Mesenchymal stem cell (in vitro differentiated cells and primary cell): ENCODE measurements around the gene RGS10. TPM values are rescaled to one million over a fixed set of nuclear protein-coding genes. Genes with fewer than 3 reads are reported as not detected.

Experiments used
- DNase-seq: peaks from one replicate; pipeline ENCODE4 v3.0.0-alpha.2; 2013
- H2AFZ ChIP-seq: one replicate; pipeline ENCODE4 v1.6.1; 2013; ENCODE audit warnings: low read depth, mild to moderate bottlenecking, control low read depth, inconsistent platforms, low read length, moderate library complexity
- H2AK5ac ChIP-seq: 2 replicates; pipeline ENCODE4 v1.6.1; 2013; ENCODE audit warnings: low read length, moderate library complexity, mild to moderate bottlenecking, inconsistent platforms; ENCODE audit not compliant: severe bottlenecking
- H2BK120ac ChIP-seq: one replicate; pipeline ENCODE4 v1.6.1; 2013; ENCODE audit warnings: low read depth, mild to moderate bottlenecking, inconsistent platforms, low read length, moderate library complexity
- H2BK12ac ChIP-seq, 2 experiments: one replicate each; pipeline ENCODE4 v1.6.1; 2013; ENCODE audit warnings: inconsistent platforms in 2 of 2, low read length in 2 of 2, mild to moderate bottlenecking in 2 of 2, moderate library complexity in 2 of 2, control low read depth in 1 of 2
- H2BK15ac ChIP-seq: one replicate; pipeline ENCODE4 v1.6.1; 2013; ENCODE audit warnings: mild to moderate bottlenecking, low read depth, inconsistent platforms; ENCODE audit not compliant: poor library complexity, severe bottlenecking
- H2BK5ac ChIP-seq: 2 replicates; pipeline ENCODE4 v1.6.1; 2013; ENCODE audit warnings: low read depth, mild to moderate bottlenecking, low read length, control low read depth, inconsistent platforms; ENCODE audit not compliant: poor library complexity, severe bottlenecking
- H3K14ac ChIP-seq, 2 experiments: one replicate each; pipeline ENCODE4 v1.6.1; 2013; ENCODE audit warnings: inconsistent platforms in 2 of 2, low read length in 2 of 2, control low read depth in 1 of 2, mild to moderate bottlenecking in 1 of 2, moderate library complexity in 1 of 2
- H3K18ac ChIP-seq, 2 experiments: one replicate each; pipeline ENCODE4 v1.6.1; 2013; ENCODE audit warnings: inconsistent platforms in 2 of 2, low read length in 2 of 2, control low read depth in 1 of 2, low read depth in 1 of 2, mild to moderate bottlenecking in 1 of 2
- H3K23ac ChIP-seq, 2 experiments: one replicate each; pipeline ENCODE4 v1.6.1; 2013; ENCODE audit warnings: inconsistent platforms in 2 of 2, low read length in 2 of 2, mild to moderate bottlenecking in 2 of 2, moderate library complexity in 2 of 2, control low read depth in 1 of 2
- H3K27ac ChIP-seq: 2 replicates; pipeline ENCODE4 v1.5.1; 2013; ENCODE audit warnings: mild to moderate bottlenecking, moderate library complexity, low read length, control low read depth, inconsistent platforms; ENCODE audit not compliant: poor library complexity, severe bottlenecking
- H3K27me3 ChIP-seq, 2 experiments: 2 replicates each; pipeline versions ENCODE4 v1.6.1 to v1.7.0; 2013; ENCODE audit warnings: low read length in 2 of 2, mild to moderate bottlenecking in 2 of 2, moderate library complexity in 2 of 2, control low read depth in 1 of 2, inconsistent platforms in 1 of 2; ENCODE audit not compliant: control insufficient read depth in 1 of 2, insufficient read depth in 1 of 2
- H3K36me3 ChIP-seq, 2 experiments: 2 replicates each; pipeline versions ENCODE4 v1.6.1 to v1.7.0; 2013; ENCODE audit warnings: low read length in 2 of 2, control low read depth in 1 of 2, inconsistent platforms in 1 of 2, low read depth in 1 of 2, mild to moderate bottlenecking in 1 of 2; ENCODE audit not compliant: insufficient read depth in 2 of 2, control insufficient read depth in 1 of 2
- H3K4ac ChIP-seq, 2 experiments: one replicate each; pipeline ENCODE4 v1.6.1; 2013; ENCODE audit warnings: inconsistent platforms in 2 of 2, low read length in 2 of 2, mild to moderate bottlenecking in 2 of 2, moderate library complexity in 2 of 2, control low read depth in 1 of 2, low read depth in 1 of 2
- H3K4me1 ChIP-seq: 2 replicates; pipeline ENCODE4 v1.6.1; 2013; ENCODE audit warnings: low read depth, low read length, control low read depth; ENCODE audit not compliant: control insufficient read depth, insufficient read depth
- H3K4me2 ChIP-seq: 2 replicates; pipeline ENCODE4 v1.6.1; 2013; ENCODE audit warnings: low read length, mild to moderate bottlenecking, inconsistent platforms; ENCODE audit not compliant: poor library complexity, severe bottlenecking
- H3K4me3 ChIP-seq, 2 experiments: 2 replicates each; pipeline versions ENCODE4 v1.5.1 to v1.7.0; 2013; ENCODE audit warnings: low read length in 2 of 2, mild to moderate bottlenecking in 2 of 2, control low read depth in 1 of 2, low read depth in 1 of 2; ENCODE audit not compliant: insufficient read depth in 1 of 2
- H3K79me1 ChIP-seq: replicated peaks from 2 replicates; pipeline ENCODE4 v1.6.1; 2013; ENCODE audit warnings: mild to moderate bottlenecking, control low read depth, low read length, inconsistent platforms; ENCODE audit not compliant: poor library complexity, severe bottlenecking
- H3K9ac ChIP-seq: 2 replicates; pipeline ENCODE4 v1.7.0; 2013; ENCODE audit warnings: mild to moderate bottlenecking, low read length, moderate library complexity
- H3K9me3 ChIP-seq: 2 replicates; pipeline ENCODE4 v1.7.0; 2013; ENCODE audit warnings: mild to moderate bottlenecking, low read length; ENCODE audit not compliant: control insufficient read depth
- H4K8ac ChIP-seq: one replicate; pipeline ENCODE4 v1.6.1; 2013; ENCODE audit warnings: inconsistent platforms, mild to moderate bottlenecking, low read length, moderate library complexity
- H4K91ac ChIP-seq: one replicate; pipeline ENCODE4 v1.6.1; 2013; ENCODE audit warnings: mild to moderate bottlenecking, low read length, inconsistent platforms
- WGBS: methylation state at CpG from one replicate; pipeline ENCODE4 v1.1.7; 2013; ENCODE audit warnings: mixed read lengths; 5-methylcytosine and 5-hydroxymethylcytosine counted together
- polyA plus RNA-seq, 2 experiments: library from polyadenylated mRNA; stranded (reverse); fragments of 200-250 nt; gene quantifications; one replicate each; pipeline ENCODE4 v1.2.3, GENCODE V29; 2013

The RGS10 gene, protein sequence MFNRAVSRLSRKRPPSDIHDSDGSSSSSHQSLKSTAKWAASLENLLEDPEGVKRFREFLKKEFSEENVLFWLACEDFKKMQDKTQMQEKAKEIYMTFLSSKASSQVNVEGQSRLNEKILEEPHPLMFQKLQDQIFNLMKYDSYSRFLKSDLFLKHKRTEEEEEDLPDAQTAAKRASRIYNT
- 310 TPM for polyA plus RNA-seq (2013, experiment 1 of 2)
- polyA plus RNA-seq (2013, experiment 2 of 2): 307 TPM

DNA sequence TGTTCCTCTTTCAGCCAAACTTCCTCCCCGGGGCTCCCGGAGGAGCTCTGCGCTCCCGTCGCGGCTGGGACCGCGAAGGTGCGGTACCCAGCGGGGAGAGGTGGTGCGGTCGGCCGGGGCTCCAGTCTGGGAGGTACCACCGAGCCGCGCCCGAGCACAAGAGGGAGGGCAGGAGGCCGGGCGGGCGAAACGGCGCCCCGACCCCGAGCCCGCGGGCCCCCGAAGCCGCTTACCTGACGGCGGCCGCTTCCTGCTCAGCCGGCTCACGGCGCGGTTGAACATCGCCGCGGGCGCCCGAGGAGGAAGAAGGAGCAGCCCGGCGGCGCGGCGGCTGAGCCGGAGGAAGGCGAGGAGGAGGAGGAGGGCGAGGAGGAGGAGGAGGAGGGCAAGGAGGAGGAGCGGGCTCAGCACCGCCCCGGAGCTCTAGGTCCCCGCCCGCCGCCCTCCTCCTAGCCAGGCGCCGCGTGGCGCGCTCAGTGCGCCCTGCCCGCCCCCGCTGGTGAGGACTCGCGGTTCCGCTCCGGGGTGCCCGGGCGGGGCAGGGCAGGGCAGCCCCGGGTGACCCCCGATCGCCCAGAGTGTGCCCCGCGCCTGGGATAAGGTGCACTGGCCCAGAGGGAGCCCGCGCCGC, at the start of gene RGS10:
Gene RGS10, minus strand, starts transcription at position 363 of the 631 bp plus-strand sequence. Its CDS starts 81 bp downstream, at position 282.
- peaks cover under 1 to 2% of the 10 kb centered on the region in 2 experiments for H3K27me3 ChIP-seq
- H2BK120ac ChIP-seq: peak within 1 kb of the TSS; percentile 89
- DNase-seq: peak; percentile 78
- peaks cover 30% of the 10 kb centered on the region for H3K4me1 ChIP-seq
- H2AK5ac ChIP-seq: no peak within 1 kb of the TSS
- peak within 1 kb of the TSS; percentile 67 for H4K91ac ChIP-seq
- peak within 1 kb of the TSS in 1 of 2 experiments; percentile 93 for H3K23ac ChIP-seq
- peak within 1 kb of the TSS; percentile 62 to 96 for H3K14ac ChIP-seq
- peak within 1 kb of the TSS; percentile 58 to 96 for H3K4ac ChIP-seq
- peaks cover 23% of the 10 kb centered on the region for H3K79me1 ChIP-seq
- peak within 1 kb of the TSS; percentile 85 for H3K9ac ChIP-seq
- H3K4me3 ChIP-seq: peak within 1 kb of the TSS; percentile 80 to 83
- H2AFZ ChIP-seq: peak within 1 kb of the TSS; percentile 59
- H3K18ac ChIP-seq: peak within 1 kb of the TSS; percentile 71 to 78
- no peak within 1 kb of the TSS for H3K27ac ChIP-seq
- no peaks in the 10 kb centered on the region for H3K9me3 ChIP-seq
- H3K4me2 ChIP-seq: peak within 1 kb of the TSS; percentile 98
- H2BK15ac ChIP-seq: no peak within 1 kb of the TSS
- no peak within 1 kb of the TSS for H2BK5ac ChIP-seq
- peak within 1 kb of the TSS; percentile 78 for H4K8ac ChIP-seq
- under 1% methylated on average over 29 of the region's 76 CpGs for WGBS
- no peaks in the 10 kb centered on the region for H3K36me3 ChIP-seq
- H2BK12ac ChIP-seq: peak within 1 kb of the TSS in 1 of 2 experiments; percentile 37

DNA sequence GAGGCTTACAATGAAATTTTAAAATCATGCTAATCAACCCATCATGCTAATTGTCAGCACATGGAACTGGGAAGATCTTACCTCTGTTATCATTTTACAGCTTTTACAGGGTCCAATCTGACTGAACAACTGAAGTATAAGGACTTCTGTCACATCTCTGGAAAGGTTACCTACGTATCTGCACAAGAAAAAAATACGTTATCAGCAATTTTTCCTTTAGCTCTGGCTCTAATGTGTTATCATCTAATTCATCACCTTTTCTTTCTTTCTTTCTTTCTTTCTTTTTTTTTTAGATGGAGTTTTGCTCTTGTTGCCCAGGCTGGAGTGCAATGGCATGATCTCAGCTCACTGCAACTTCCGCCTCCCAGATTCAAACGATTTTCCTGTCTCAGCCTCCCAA, 45.6 kb upstream of the RGS10 start:
- no peak overlapping the region for H2BK15ac ChIP-seq
- H3K27ac ChIP-seq: no peak overlapping the region
- DNase-seq: no peak
- H4K8ac ChIP-seq: no peak overlapping the region
- H2BK5ac ChIP-seq: no peak overlapping the region
- no peaks in the 10 kb centered on the region for H3K27me3 ChIP-seq
- no peak overlapping the region for H3K9ac ChIP-seq
- no peak overlapping the region for H2BK12ac ChIP-seq
- no peak overlapping the region for H2AK5ac ChIP-seq
- no peak overlapping the region for H3K4me3 ChIP-seq
- no peaks in the 10 kb centered on the region for H3K4me1 ChIP-seq
- no peak overlapping the region for H3K23ac ChIP-seq
- no peak overlapping the region for H3K18ac ChIP-seq
- H2AFZ ChIP-seq: no peak overlapping the region
- no peak overlapping the region for H3K14ac ChIP-seq
- H3K4me2 ChIP-seq: no peak overlapping the region
- WGBS: 100% methylated on average over 4 of the region's 4 CpGs
- peaks cover 6 to 52% of the 10 kb centered on the region in 2 experiments for H3K36me3 ChIP-seq
- no peaks in the 10 kb centered on the region for H3K9me3 ChIP-seq
- H3K79me1 ChIP-seq: no peaks in the 10 kb centered on the region
- H3K4ac ChIP-seq: no peak overlapping the region
- no peak overlapping the region for H2BK120ac ChIP-seq
- no peak overlapping the region for H4K91ac ChIP-seq

DNA sequence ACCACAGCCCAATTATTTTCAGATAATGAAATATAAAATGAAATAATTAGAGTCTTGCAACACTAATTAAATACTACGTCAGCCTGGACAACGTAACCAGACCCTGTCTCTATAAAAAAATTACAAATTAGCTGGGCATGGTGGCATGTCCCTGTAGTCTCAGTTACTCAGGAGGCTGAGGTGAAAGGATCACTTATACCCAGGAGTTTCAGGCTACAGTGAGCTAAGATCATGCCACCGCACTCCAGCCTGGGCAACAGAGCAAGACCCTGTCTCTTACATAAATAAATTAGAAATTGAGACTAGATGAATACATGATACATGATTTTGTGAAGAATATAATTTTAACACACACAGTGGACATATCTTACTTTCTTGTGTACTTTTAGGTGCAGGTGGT, 35.8 kb upstream of the RGS10 start:
- Histone ChIP-seq H3K4me3 (no peak overlapping the region), H2AFZ (no peak overlapping the region), H3K9ac (no peak overlapping the region), H2BK5ac (no peak overlapping the region), H3K27ac (no peak overlapping the region), H3K4me2 (no peak overlapping the region), H4K91ac (no peak overlapping the region), H3K14ac (no peak overlapping the region), H2BK15ac (no peak overlapping the region), H3K23ac (no peak overlapping the region), H3K9me3 (no peaks in the 10 kb centered on the region), H3K4ac (no peak overlapping the region), H2BK12ac (no peak overlapping the region), H3K36me3 (peaks cover 10 to 85% of the 10 kb centered on the region in 2 experiments), H3K27me3 (no peaks in the 10 kb centered on the region), H3K18ac (no peak overlapping the region), H4K8ac (no peak overlapping the region), H3K79me1 (peaks cover 7% of the 10 kb centered on the region), H3K4me1 (no peaks in the 10 kb centered on the region), H2BK120ac (no peak overlapping the region), H2AK5ac (no peak overlapping the region)
- WGBS: 100% methylated on average over 2 of the region's 3 CpGs
- no peak for DNase-seq

DNA sequence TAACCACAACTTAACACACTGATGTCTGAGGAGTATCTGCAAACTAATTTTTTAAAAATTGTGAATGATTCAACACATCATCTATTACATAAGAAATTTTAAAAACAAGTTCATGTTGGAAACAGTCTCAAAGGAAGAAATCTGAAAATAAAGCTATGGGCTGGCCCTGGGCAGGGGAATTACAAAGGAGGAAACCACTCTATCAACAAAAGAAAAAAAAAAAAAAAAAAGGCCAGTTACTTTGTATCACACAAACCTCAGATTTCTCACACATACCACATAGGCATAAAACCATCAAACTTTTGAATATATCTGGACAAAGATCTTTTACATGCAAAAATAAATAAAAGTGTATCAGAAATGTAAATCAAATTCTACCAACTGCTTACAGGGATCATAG, 33.5 kb upstream of the RGS10 start:
- H3K9ac ChIP-seq: no peak overlapping the region
- no peak overlapping the region for H3K4me3 ChIP-seq
- DNase-seq: no peak
- H4K8ac ChIP-seq: no peak overlapping the region
- H2AFZ ChIP-seq: no peak overlapping the region
- H3K4me2 ChIP-seq: no peak overlapping the region
- H2BK120ac ChIP-seq: no peak overlapping the region
- H2AK5ac ChIP-seq: no peak overlapping the region
- H3K14ac ChIP-seq: no peak overlapping the region
- H3K79me1 ChIP-seq: peaks cover 7% of the 10 kb centered on the region
- H3K4me1 ChIP-seq: no peaks in the 10 kb centered on the region
- no peak overlapping the region for H2BK5ac ChIP-seq
- H3K18ac ChIP-seq: no peak overlapping the region
- peaks cover 22 to 89% of the 10 kb centered on the region in 2 experiments for H3K36me3 ChIP-seq
- H2BK12ac ChIP-seq: no peak overlapping the region
- H3K4ac ChIP-seq: no peak overlapping the region
- no peaks in the 10 kb centered on the region for H3K27me3 ChIP-seq
- H4K91ac ChIP-seq: no peak overlapping the region
- H2BK15ac ChIP-seq: no peak overlapping the region
- H3K27ac ChIP-seq: no peak overlapping the region
- no peaks in the 10 kb centered on the region for H3K9me3 ChIP-seq
- H3K23ac ChIP-seq: no peak overlapping the region
